Hematopoietic multipotent progenitor cell treated with erythropoietin and hydrocortisone succinate and interleukin-3 and kit ligand, for 8 days (in vitro differentiated cells): Measurements from ENCODE around the gene GNLY.

Experiments used
- DNase-seq: peaks from one replicate; pipeline ENCODE4 v3.0.0-alpha.2; 2015

GNLY gene

GRCh38 chr2:85729825-85730510, 35.8 kb downstream of the GNLY start:
- no peak for DNase-seq

GRCh38 chr2:85730686-85731230, 36.6 kb downstream of the GNLY start:
- DNase-seq = no peak

- DNase-seq = no peak
Observed at GRCh38 chr2:85731606-85732005, 37.4 kb downstream of the GNLY start.

DNA sequence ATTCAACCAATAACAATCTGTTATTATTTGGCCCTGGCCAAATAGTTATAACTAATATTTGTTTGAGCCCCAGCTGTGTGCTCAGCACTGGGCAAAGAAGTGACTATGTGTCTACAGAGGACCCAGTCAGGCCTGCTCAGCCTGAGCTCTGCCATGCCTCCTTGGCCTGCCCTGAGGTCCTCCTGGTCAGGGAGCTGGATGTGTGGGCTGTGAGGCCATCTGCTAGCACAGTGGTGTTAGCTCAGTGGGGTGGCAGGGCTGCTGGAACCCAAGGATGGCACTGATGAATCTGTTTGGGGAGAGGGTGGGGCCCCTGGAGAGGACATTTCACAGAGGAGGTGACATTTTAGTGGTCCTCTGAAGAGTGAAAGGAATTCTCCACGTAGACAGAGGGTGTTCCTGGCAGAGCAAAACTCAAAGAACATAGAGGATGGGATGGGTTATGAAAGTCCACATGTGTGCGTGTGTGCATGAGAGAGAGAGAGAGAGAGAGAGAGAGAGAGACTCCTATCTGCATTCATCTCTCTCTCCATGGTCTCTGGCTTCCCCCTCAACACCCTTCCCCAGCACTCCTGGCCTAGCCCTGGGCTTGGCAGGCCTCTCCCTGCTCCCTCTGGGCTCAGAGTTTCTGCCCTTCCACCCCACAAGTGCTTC, 38.4 kb downstream of the GNLY start:
- no peak for DNase-seq

- no peak for DNase-seq
Observed at GRCh38 chr2:85733121-85733960, 39.2 kb downstream of the GNLY start.

DNA sequence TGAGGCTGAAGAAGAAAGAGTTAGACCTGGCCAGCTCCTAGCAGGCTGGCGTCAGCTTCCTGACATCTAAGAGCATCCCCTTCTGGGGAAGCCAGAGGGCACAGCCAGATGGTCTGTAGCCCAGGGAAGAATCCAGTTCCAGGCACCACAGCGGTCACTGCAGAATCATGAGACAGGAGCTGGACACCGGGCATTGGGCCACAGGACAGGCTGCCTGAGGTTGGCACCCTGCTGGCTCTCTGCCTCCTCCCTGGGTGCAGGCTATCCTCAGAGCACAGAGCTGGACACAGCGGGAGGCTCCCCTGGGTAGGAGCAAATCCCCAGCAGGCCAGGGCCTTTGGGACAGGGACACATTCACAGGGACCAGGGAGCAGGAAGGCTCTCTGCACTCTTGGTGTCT, 39.9 kb downstream of the GNLY start:
- no peak for DNase-seq

- no peak for DNase-seq
Observed at GRCh38 chr2:85734942-85735608, 40.9 kb downstream of the GNLY start.

GRCh38 chr2:85735691-85736090, 41.5 kb downstream of the GNLY start:
- no peak for DNase-seq

DNA sequence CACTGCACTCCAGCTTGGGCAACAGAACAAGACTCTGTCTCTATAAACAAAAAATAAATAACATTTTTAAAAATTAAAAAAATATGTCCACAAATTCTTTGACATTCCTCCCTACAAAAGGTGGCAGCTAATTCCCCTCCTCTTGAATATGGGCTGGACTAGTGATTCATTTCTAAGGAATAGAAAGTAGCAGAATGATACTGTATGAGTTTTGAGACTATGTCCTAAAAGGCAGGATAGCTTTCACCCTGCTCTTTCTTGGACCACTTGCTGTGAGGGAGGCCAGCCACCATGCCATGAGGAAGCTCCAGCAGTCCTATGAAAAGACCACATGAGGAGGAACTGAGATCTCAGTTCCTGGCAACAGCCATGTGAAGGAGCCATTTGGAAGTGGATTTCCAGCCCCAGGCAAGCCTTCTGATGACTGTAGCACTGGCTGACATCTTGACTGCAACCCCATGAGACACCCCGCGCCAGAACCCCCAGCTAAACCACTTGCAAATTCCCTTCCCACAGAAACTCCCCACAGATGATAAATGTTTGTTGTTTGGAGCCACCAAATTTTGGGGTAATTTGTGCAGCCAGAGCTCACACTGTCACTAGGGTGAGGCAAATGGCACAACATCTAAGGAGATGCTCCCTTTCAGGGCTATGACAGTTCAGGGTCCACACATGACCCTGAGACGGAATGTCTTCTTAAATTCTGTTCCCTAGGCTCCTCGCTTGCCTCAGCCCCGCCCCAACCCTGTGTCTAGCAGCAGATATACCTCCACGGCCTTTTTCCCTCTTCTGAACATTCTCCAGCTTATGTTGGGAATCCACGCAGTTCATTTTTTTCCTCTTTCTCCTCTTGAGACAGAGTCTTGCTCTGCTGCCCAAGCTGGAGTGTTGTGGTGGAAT, 42.5 kb downstream of the GNLY start:
- DNase-seq = no peak

DNA sequence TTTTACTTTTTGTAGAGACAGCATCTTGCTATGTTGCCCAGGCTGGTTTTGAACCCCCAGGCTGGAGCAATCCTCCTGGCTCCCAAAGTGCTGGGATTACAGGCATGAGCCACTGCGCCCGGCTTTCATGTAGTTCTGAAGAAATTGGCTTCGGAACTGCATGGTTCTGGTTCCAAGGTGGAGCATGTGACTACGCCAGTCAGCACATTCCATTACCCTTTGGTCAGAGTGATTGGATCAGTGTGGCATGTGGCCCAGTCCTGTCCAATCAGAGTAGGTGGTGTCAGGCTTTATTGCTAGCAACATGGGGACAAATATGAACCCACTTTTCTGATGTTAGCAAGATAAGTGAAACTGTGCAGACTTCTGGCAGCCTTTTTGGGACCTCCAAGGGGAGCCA, 43.3 kb downstream of the GNLY start:
- no peak for DNase-seq

DNA sequence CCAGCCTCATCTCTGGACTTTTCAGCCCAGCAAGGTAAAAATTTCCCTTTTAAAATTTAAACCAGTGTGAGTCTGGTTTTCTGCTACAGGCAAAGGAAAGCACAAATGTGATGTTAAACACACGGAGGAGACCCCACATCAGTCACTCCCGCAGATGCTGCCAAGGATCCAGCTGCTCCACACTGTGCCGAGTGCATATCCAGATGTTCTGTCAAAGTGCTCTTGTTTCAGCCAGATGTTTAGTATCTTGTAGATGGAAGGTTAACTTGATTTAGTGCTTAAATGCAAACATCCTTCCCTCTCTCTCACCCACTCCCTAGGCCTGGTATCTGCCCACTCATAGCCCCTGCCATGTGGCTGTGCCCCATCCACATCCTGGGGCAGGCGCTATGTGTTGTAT, 43.8 kb downstream of the GNLY start:
- no peak for DNase-seq

DNA sequence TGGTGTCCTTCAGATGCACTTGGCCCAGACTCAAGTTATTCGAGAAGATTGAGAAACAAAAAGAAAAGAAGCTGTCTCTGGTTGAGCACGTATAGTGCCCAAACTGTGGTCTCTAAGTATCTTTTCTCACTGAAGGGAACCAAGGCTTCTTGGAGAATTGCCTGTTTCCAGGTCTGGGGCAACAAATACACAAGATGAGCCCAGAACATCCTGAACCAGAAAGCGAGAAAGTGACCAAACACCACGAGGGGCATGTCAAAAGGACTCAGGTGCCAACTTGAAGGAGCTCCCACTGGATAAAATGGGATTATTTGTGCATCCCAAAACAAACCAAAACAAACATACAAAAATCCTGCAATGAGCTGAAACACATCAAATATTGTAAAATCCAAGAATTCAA, 46.0 kb downstream of the GNLY start:
- no peak for DNase-seq

DNA sequence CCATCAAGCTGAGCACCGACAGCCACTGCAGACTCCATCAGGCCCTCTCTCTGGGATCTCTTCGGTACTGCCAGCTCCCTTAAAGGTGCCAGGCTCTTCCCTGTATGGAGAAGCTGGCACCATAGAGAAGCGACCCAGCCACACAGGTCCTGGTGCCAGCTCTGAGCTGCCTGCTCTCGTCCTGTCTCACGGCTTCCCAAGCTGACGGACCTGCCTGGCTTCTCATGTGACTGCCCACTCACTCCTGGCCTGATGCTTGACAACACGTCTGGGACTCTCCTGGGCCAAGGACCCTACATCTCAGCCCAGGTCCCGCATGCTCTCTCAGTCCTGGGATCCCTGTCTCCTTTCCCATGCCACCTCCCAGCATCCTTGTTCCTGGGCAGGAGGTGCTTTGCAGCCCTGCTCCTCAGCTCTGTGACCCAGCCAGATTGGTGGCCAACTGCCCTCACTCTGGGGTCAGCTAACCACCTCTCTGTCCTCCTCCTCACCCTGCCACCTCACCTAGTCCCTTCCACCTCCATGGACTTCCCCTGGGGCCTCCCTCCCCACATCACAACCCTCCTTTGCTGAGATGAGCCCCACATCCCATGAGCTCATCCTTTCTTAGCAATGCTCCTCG, 47.2 kb downstream of the GNLY start:
- DNase-seq = no peak

- DNase-seq = no peak
Observed at GRCh38 chr2:85741833-85742455, 47.8 kb downstream of the GNLY start.

DNA sequence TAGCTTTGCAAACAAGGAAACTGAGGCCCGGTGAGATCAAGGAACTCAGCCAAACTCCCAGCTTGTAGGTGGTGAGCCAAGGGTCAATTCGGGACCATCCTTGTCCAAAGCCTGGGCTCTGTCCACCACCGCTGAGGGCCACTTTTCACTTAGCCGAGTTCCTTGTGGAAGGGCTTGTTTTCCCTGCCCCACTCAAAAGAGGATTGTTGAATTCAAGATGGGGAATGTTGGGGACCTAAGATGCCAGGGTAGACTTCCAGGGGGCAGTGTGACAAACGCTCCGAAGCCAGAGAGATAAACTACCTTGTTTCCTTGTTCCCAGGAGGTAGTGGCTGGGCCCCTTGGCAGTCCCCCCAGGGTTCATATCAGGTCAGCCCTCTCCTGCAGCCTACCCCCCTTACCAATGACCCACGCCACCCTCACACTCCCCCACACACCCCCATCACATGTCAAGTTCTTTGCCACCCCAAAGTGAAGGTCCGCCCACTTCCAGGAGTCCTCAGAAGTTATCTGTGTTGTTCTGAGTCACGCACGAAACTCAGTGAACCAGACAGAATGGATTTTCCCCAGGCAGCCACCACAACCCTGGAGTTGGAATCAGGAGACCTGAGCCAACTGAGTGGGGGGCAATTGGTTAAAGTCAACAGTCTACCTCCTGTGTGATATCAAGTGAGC, 49.3 kb downstream of the GNLY start:
- no peak for DNase-seq

DNA sequence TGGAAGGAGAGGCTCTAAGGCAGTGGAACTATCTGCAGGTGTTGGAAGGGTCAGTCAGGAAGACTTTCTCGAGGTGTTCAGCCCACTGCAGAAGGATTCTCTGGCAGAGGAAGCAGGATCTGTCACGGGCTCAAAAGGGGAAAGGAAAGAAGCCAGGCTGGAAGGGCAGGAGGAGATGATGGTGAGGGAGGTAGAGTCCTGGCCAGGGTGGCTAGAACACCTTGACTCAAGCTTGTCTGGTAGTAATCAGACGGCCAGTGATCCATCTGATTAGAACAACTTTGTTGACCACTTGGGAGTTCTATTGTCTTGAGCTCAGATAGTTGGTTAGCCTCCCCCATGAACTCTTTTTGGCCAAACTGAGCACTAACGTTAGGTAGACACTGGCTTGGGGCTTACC, 49.9 kb downstream of the GNLY start:
- no peak for DNase-seq

DNA sequence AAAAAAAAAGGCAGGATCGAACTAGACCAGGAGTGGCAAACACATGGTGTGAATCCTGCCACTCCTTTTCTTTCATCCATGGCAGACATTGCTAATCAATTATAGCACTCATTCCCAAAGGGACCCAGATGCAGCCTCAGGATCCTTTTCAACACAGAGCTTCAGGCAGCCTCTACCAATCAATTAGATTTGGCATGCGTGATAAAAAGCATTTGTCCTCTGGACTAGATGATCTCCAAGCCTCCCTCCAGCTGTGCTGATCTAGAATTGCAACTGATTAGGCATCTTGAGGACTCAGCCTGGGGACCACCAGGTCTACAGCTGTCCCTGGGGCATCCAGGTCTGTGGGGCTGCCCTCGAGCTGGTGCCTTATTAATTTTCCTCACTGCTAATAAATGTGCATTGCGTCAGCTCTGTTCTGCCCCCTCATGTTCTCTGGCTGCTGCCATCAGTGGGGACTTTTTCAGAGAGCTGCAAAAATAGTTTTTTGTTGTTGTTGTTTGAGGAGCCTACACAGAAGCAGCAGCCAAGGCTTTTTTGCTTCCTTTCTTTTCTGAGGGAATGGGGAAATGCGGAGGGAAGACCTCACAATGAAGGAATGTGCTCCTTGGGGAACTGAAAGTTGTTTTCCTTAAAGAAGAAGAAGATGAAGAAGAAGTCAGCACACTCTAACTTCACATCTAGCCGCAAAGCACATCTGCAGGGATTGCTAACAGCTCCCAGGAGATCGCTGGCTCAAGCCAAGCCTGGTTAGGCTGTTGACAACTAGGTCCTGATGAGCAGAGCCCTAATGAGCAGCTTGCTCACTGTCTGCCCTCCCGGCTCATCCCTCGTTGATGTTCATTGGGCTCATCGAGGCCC, 50.8 kb downstream of the GNLY start:
- no peak for DNase-seq

- DNase-seq = no peak
Observed at GRCh38 chr2:85745619-85746018, 51.5 kb downstream of the GNLY start.

DNA sequence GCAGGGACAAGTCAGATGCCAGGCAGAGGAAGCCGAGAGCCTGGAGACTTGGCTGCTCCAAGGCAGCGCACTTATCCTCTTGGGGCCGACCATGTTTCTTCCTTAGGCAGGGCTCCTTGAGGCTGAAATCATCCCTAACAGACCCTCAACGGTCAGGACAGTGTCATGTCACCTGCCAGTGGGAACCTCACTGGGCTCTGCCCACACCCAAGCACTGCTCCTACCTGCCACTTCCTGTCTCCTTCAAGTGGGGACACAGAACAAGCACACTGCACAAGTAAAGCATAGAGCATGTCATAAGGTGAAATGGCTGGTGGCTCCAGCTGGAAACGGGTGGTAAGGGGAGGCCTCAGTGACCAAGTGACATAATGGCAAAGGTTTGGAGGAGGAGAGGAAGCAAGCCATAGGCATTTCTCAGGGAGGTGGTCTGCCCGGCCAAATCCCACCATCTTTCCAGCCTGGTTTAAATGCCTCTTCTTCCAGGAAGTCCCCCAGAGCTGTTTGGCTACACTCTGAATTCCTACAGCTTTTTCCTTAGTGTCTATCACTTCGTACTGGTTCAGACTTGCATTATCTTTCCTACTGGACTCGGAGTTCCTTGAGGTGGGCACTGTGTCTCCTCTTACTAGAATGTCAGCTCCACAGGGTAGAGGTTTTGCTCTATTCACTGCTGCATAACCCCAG, 52.3 kb downstream of the GNLY start:
- DNase-seq = no peak
